ENCODE results near the gene ZFYVE21. TPM values are rescaled to one million over a fixed set of nuclear protein-coding genes. Genes with fewer than 3 reads are reported as not detected.

ZFYVE21 gene
- total RNA-seq, 1 experiment from 2014 or later, result 49.7 TPM

GRCh38 chr14:103708750-103709187 is 6.8 kb upstream of the ZFYVE21 start:
- Histone ChIP-seq H3K79me1 (ENCODE audit: insufficient read depth, low read depth, low read length, poor library complexity, severe bottlenecking) (no peaks in the 10 kb centered on the region), H3K14ac (ENCODE audit: insufficient read depth, low read length) (no peak overlapping the region), H3K56ac (ENCODE audit: insufficient read length, low read depth, low read length) (no peak overlapping the region), H3K27ac (ENCODE audit: insufficient read length, low read depth, low read length) (no peak overlapping the region), H3K18ac (ENCODE audit: insufficient read length, low read depth, low read length) (no peak overlapping the region), H3K4me1 (ENCODE audit: insufficient read depth, low read length) (peaks cover 3% of the 10 kb centered on the region; the same call in 1 of the 2 replicates), H2BK12ac (ENCODE audit: insufficient read length, low read depth, low read length) (no peak overlapping the region), H2BK5ac (ENCODE audit: insufficient read length, low read length) (no peak overlapping the region), H2AK5ac (ENCODE audit: insufficient read length, low read length) (no peak overlapping the region), H2BK120ac (ENCODE audit: low read depth, low read length, poor library complexity, severe bottlenecking) (no peak overlapping the region), H2AFZ (ENCODE audit: low read length) (no peak overlapping the region), H4K91ac (ENCODE audit: insufficient read length, low read depth, low read length) (no peak overlapping the region), H4K20me1 (ENCODE audit: control insufficient read depth, insufficient read depth, insufficient read length) (no peaks in the 10 kb centered on the region), H3K9ac (ENCODE audit: extremely low read depth, insufficient read length, low read length) (no peak overlapping the region), H3K27me3 (ENCODE audit: insufficient read depth, low read length) (no peaks in the 10 kb centered on the region), H4K8ac (replicated peaks; ENCODE audit: insufficient read length, low read depth, low read length) (no peak overlapping the region), H2BK20ac (ENCODE audit: low read depth, low read length, poor library complexity, severe bottlenecking) (no peak overlapping the region), H3K4me2 (ENCODE audit: insufficient read depth, insufficient read length, low read length) (no peak overlapping the region), H3K9me3 (ENCODE audit: control insufficient read depth, low read depth, low read length) (no peaks in the 10 kb centered on the region), H3T11ph (ENCODE audit: low read length) (no peak overlapping the region), H3K79me2 (ENCODE audit: insufficient read depth, low read length) (no peaks in the 10 kb centered on the region), H3K23me2 (ENCODE audit: insufficient read length, low read depth, low read length, poor library complexity, severe bottlenecking) (no peaks in the 10 kb centered on the region), H3K4ac (ENCODE audit: low read depth, low read length) (no peak overlapping the region), H2BK15ac (ENCODE audit: low read depth, low read length) (no peak overlapping the region), H4K5ac (ENCODE audit: insufficient read length, low read depth, low read length) (no peak overlapping the region), H3K23ac (ENCODE audit: insufficient read length, low read depth, low read length) (no peak overlapping the region)
- TF ChIP-seq CTCF (conservative IDR thresholded peaks at IDR 0.05), result no peak
- peaks cover 16 to 20% of the 10 kb centered on the region in 2 experiments for H3K4me1 Mint-ChIP-seq
- no CpG with 5 or more reads among the region's 18 CpGs for WGBS (ENCODE audit: extremely low coverage, insufficient read length, low lambda C conversion rate)
- no peak overlapping the region for H3K4me3 Mint-ChIP-seq
- H3K27me3 Mint-ChIP-seq (ENCODE audit: low read depth), result no peaks in the 10 kb centered on the region; the same call in 1 of the 2 replicates
- H3K9me3 Mint-ChIP-seq, result no peaks in the 10 kb centered on the region; a peak in 2 of 5 replicates
- H3K36me3 Mint-ChIP-seq (ENCODE audit: insufficient read depth in 1 of 3, low read depth in 3 of 3), result peaks cover 27 to 58% (median 42%) of the 10 kb centered on the region in 3 experiments; a peak in 6 of 7 replicates
- peak overlapping the region in 1 of 3 experiments; percentile 77; a peak in 2 of 7 replicates for H3K27ac Mint-ChIP-seq
- no peak for DNase-seq
